HG03565 (cell line): ENCODE measurements around the gene PPARA.

ENCODE experiments used
- ATAC-seq: cut with Tn5 transposase; IDR thresholded peaks from one replicate; pipeline ENCODE4 v1.9.1; 2021; ENCODE audit warnings: mild to moderate bottlenecking, moderate library complexity; ENCODE audit not compliant: unreplicated experiment

Gene PPARA

GRCh38 chr22:46269564-46269963 lies 119.2 kb downstream of the PPARA start:
- ATAC-seq = no peak

DNA sequence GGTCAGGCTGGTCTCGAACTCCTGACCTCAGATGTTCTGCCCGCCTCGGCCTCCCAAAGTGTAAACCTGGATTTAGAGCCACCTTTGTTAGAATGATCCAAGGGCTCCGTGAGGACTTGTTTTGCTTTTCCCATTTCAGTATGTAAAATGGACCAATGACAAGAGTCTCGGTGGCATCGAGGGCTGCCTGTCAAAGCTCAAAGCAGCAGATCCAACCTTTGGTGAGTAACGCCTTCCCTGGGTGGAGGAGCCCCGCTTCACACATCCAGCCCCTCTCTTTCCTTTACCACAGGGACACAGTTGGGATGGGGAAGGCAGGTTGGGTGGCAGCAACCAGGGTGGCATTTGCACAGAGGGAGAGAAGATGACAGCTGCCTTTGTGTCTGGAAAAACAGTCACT lies 121.9 kb downstream of the PPARA start:
- no peak for ATAC-seq

DNA sequence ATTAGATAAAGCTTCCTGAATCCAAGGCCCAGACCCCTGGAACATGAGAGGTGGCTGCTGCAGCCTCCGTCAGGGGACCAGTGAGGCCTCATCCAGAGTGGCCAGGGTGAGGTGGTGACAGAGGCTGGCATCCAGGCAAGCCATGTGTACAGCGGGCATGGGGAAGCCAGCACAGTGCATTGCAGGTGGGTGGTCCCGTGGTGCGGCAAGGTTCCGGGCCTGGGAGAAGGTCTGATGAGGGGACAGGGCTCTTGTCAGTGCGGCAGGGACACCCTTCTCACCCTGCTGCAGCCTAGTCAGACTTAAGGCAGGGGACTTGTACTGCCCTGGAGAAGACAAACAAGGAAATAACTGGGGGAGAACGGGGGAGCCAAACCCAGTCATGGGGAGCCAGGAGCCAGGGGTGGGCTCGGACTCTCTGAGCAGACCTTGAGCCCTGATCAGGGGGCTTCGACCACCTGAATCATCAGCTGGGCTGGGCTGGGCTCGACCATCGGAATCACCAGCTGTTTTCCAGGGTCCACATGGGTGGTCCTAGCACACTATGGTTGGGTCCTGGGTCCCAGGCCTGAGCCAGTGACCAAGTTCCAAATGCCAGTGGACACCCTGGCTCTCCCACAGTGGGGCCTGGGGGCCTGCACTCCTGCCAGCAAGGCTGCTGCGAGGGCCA lies 122.6 kb downstream of the PPARA start:
- no peak for ATAC-seq

GRCh38 chr22:46273432-46274148 lies 123.3 kb downstream of the PPARA start:
- ATAC-seq = no peak

GRCh38 chr22:46274381-46274780 lies 124.1 kb downstream of the PPARA start:
- no peak for ATAC-seq

- ATAC-seq = no peak
Measured at GRCh38 chr22:46275455-46276122, 125.3 kb downstream of the PPARA start.

DNA sequence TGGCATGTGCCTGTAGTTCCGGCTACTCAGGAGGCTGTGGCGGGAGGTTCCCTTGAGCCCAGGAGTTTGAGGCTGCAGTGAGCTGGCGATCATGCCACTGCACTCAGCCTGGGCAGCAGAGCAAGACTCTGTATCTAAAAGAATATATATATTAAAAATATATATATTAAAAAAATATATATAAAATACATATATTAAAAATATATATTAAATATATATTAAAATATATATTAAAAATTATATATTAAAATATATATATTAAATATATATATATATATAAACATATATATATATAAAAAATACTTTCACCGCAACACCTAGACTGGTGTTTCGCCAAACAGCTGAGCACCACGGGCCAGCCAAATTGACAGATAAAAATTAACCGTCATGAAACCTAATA lies 126.2 kb downstream of the PPARA start:
- ATAC-seq = no peak

DNA sequence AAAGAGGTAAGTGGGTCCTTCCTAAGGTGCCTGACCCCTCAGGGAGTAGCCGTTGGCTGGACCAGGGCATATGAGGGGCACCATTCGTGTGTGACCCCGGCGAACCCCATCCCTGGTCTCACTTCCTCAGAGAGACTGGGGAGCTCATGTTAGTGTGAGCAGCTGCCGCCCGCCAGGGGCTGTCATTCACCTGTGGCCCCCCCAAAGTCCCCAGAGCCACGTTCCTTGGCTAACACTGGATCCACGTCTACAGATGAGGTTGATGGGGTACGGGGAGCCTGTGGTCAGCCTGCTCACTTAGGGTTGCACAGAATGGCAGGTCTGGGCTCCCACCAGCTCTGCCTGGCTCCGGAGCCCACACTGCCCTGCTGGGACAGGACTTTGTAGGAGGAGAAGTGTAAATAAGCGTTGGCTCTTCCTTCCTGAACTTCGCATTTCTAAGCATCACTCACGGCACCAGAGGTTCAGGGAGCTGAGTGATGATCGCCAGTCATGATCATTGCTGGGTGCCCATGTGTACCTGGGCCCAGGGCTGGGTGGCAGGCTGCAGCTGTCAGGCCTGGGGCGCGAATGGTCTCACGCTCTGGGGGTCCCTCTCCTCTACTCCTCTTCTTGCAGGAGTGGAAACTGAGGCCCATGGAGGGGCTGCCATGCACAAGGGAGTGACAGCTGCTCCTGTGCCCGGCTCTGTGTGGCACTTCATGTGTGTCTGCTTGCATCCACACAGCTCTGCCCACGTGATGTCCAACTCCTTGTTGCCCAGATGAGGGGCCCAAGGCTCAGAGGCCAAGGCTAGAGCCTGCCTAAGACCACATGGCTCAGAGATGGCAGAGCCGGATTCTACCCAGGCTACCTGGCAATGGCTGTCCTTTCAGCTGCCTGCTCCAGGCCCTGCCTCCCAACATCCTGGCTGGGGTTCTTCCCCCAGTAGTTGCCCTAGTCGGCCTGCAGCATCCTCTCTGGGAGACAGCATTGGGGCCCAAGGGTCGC lies 128.6 kb downstream of the PPARA start:
- ATAC-seq = no peak

DNA sequence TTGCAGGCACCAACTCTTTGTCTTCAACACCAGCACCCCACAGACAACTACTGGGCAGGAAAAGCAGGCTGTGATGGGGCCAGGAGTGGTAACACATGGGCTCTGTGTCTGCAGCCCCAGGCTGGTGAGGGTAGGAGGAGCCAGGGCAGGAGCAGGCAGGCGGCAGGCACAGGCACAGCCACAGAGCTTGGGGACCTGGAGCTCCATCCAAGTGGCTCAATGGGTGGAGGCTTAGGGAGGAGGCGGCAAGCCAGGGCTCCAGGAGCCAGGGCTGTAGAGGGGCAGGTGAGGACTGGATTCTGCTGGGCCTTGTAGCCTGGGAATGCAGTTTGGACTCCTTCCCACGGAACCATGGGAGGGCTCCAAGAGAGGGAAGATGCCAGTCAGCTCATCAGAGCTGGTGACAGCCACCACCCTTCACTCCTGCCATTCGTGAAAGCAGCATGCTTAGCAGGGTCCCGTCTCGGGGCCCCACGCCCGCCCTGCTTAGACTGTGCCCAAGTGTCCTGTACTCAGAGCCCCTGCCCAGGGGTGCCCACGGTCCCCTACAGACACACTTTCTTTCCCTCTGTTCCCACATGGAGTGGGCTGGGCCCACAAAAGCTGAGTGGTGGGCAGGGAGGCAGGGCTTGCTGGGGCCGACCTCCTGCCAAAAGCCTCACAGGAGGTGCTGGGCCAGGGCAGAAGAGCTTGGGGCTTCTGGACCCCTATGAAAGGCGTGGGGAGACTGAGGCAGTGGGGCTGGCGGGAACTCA lies 129.9 kb downstream of the PPARA start:
- no peak for ATAC-seq

- no peak for ATAC-seq
Measured at GRCh38 chr22:46280999-46281623, 130.8 kb downstream of the PPARA start.

DNA sequence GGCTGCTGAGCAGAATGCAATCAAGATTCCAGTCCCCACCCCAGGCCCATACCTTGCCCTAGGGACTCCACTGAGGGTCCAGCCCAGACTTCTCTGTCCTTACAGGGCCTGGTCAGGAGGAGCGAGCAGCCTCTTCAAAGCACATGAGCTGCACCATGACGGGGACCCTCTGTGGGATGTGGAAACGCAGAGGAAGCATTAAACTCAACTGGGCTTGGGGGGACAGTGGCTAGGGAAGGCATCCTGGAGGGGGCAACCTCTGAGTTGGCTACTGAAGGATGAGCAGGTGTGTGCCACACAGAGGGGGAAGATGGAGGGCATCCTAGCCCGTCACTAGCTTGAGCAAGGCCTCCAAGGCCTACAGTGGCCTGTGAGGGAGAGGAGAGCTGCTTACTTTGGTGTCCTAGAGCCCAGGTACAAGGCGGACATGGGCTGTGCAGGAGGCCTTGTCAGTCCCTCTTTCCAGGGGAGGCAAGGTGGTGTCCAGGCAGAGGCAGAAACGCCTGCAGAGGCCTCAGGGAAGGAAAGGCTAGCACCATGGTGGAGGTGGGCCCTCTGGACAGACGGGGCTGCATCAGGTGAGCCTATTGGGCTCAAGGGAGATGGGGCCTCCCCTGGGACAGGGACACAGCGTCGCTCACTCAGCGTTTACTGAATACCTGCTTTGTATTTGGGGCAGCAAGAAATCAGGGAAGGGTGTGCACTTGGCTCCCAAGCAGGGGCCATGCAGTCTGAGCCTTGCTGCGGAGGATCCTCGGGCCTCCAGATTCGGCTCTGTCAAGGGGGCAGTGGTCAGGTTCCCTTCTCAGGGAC lies 131.7 kb downstream of the PPARA start:
- no peak for ATAC-seq

DNA sequence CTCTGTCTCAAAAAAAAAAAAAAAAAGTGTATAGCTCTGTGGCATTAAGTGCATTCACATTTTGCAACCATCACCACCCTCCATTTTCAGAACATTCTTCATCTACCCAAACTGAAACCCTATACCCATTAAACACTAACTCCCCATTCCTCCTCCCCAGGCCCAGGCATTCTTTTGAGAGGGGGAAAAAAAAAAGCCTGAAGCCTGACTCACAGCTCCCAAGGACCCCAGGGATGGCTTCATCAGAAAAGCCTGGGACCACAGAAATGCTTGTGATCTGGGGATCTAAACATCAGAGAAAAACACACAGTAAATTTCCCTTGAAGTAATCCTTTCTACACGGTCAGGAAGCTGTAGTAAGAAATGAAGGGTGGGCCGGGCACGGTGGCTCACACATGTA lies 135.7 kb downstream of the PPARA start:
- no peak for ATAC-seq

DNA sequence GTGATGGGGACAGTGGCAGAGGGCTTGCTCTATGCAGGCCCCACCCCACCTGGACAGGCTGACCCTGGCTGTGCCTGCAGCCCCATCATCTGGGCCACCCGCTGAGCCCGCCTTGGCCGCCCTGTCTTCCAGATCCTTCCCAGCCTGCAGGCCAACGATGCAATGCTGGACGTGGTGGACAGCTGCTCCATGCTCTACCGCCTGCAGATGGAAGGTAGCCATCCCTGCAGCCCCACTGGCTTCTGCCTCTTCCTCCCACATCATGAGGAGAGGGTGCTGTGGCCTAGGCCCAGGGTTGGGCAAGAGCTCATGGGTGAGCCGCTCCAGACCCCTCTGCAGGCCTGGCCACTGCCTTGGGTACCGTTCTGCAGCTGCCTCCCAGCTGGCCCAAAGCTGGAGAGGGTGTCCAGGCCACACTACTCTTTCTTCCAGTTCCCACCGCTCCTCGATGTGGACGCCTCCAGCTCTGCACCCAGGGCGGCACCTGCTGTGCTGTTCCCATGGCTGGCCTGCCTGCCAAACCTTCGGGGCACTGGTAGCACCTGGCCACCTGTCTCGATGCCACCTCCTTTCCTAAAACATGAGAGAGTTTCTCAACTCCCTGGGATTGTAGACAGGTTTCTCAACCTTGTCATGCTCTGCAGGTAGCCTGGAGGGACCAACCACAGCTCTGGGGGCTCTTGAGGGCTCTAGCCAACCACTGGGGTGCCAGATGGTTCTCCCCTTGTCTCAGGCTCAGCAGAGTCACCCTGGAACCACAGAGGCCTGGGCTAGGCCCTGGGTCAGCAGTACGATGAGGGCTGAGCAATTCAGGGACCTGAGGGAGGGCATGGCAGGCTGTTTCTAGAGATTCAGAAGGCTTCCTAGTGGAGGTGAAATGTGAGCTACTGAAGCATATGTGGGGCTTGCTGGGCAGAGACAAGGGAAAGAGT lies 136.9 kb downstream of the PPARA start:
- ATAC-seq = no peak

- ATAC-seq = peak; percentile 60
Measured at GRCh38 chr22:46287873-46288751, 137.8 kb downstream of the PPARA start.

DNA sequence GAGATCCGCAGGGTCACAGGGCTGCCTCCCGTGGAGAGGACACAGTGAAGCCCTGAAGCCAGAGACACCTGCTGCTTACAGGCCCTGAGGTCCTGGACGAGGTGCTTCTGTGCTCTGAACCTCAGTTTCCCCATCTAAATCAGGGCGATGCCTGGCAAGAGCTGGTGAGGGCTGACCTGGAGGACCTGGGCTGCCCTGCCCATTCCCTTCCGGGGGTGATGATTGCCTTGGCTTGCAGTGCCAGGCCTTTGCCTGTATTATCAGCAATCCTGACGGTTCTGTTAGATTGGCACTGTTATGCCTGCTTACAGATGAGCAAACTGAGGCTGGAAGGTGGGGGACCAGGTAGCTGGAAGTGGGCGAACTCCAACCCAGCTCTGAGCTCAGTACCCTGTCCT lies 138.5 kb downstream of the PPARA start:
- ATAC-seq = no peak

DNA sequence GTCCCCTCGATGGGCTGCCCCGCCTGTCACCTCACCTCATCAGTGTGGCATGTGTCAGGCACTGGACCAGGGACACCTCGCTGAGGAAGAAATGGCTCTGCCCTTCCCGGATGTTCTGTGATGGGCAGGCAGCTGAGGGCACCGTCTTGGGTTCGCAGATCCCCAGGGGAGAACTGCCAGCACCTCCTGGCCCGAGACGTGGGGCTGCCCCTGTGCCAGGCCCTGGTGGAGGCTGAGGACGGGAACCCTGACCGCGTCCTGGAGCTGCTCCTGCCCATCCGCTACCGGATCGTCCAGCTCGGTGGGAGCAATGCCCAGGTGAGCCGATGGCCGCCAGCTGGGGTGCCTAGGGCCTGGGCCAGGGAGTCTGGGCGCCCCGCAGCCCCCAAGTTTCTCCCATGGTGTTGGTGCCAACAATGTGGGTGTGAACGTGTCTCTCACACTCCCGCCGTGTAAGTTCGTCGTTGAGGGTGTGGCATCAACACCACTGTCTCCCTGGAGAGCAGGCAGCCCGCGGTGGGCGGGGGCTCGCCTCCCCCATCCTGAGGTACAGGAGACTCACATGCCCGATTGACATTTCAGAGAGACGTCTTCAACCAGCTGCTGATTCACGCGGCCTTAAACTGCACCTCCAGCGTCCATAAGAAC lies 139.0 kb downstream of the PPARA start:
- ATAC-seq = no peak
